Hematopoietic multipotent progenitor cell treated with erythropoietin and hydrocortisone succinate and interleukin-3 and kit ligand, for 8 days (in vitro differentiated cells): ENCODE data around the gene KCNK10.
A peak's percentile ranks its signal among the peaks of the same experiment; 100 is the strongest.

ENCODE experiments used
- DNase-seq: peaks from one replicate; pipeline ENCODE4 v3.0.0-alpha.2; 2015

Gene KCNK10

GRCh38 chr14:88170333-88170732 lies 152.7 kb downstream of the KCNK10 start:
- DNase-seq, result no peak

- peak; percentile 75 for DNase-seq
Observed at GRCh38 chr14:88168498-88169165, 154.4 kb downstream of the KCNK10 start.

GRCh38 chr14:88168025-88168424 lies 155.0 kb downstream of the KCNK10 start:
- no peak for DNase-seq

- no peak for DNase-seq
Observed at GRCh38 chr14:88166616-88167015, 156.5 kb downstream of the KCNK10 start.

GRCh38 chr14:88164906-88165534 lies 158.0 kb downstream of the KCNK10 start:
- no peak for DNase-seq

- DNase-seq, result no peak
Observed at GRCh38 chr14:88163731-88164255, 159.3 kb downstream of the KCNK10 start.

GRCh38 chr14:88156127-88156526 lies 166.9 kb downstream of the KCNK10 start:
- DNase-seq, result no peak

GRCh38 chr14:88154926-88155325 lies 168.1 kb downstream of the KCNK10 start:
- DNase-seq, result no peak

GRCh38 chr14:88154321-88154720 lies 168.7 kb downstream of the KCNK10 start:
- no peak for DNase-seq

- DNase-seq, result no peak
Observed at GRCh38 chr14:88146881-88147649, 176.0 kb downstream of the KCNK10 start.

- no peak for DNase-seq
Observed at GRCh38 chr14:88143810-88144209, 179.3 kb downstream of the KCNK10 start.

GRCh38 chr14:88142997-88143396 lies 180.1 kb downstream of the KCNK10 start:
- DNase-seq, result no peak

GRCh38 chr14:88140874-88141273 lies 182.2 kb downstream of the KCNK10 start:
- no peak for DNase-seq

- DNase-seq, result no peak
Observed at GRCh38 chr14:88137327-88137726, 185.7 kb downstream of the KCNK10 start.
